Prostate gland (tissue), 2 donors: Measurements from ENCODE around the gene IGF1R. TPM values are rescaled to one million over a fixed set of nuclear protein-coding genes. Genes with fewer than 3 reads are reported as not detected.

Source experiments
- DNase-seq: peaks from one replicate; pipeline ENCODE4 v3.0.0-alpha.2; 2019; ENCODE audit warnings: low spot score
- H3K27ac ChIP-seq, 2 donors: fragments of 200-600 bp; sonication (generic); 2 replicates each; pipeline ENCODE4 v1.5.1; 2017 to 2019
- H3K27me3 ChIP-seq: fragments of 200-600 bp; sonication (generic); replicated peaks from 2 replicates; pipeline ENCODE4 v1.5.1; 2019; ENCODE audit not compliant: insufficient read depth
- H3K36me3 ChIP-seq, 2 donors: fragments of 200-600 bp; sonication (generic); 1 replicate in 1 of 2; 2 replicates in 1 of 2; pipeline versions ENCODE4 v1.5.1 to v1.8.1; 2017 to 2019
- H3K4me1 ChIP-seq: fragments of 200-600 bp; sonication (generic); replicated peaks from 2 replicates; pipeline ENCODE4 v1.5.1; 2019
- H3K4me3 ChIP-seq, 2 donors: fragments of 200-600 bp; sonication (generic); 2 replicates each; pipeline ENCODE4 v1.5.1; 2017 to 2019
- H3K9me3 ChIP-seq: fragments of 200-600 bp; sonication (generic); 2 replicates; pipeline ENCODE4 v1.5.1; 2017
- POLR2A ChIP-seq: fragments of 450-650 bp; IDR thresholded peaks from one replicate; pipeline ENCODE4 v1.6.1; 2016; ENCODE audit warnings: antibody characterized with exemption, mild to moderate bottlenecking
- POLR2AphosphoS5 ChIP-seq: sonication (generic); formaldehyde crosslinking; IDR thresholded peaks from one replicate; pipeline ENCODE4 v1.6.1; 2017; ENCODE audit warnings: antibody characterized with exemption
- WGBS: methylation state at CpG from one replicate; pipeline ENCODE4 v1.1.5; 2018; 5-methylcytosine and 5-hydroxymethylcytosine counted together
- intact Hi-C: fragments of 100-400 bp; cut with DNase I; formaldehyde crosslinking; loops from one replicate; pipeline ENCODE4 v1.14.2; 2022
- total RNA-seq, 2 donors: library from RNA; depleted of rRNA; stranded (reverse); fragments of >200 nt; gene quantifications; one replicate each; pipeline ENCODE4 v1.1.0, GENCODE V29; 2016
- TF ChIP-seq, protein P1 (sequence below), 4 experiments: fragments of 200-600 bp in 2 of 4; fragments of 450-650 bp in 2 of 4; sonication (generic) in 2 of 4; IDR thresholded peaks; 1 replicate in 3 of 4; 2 replicates in 1 of 4; pipeline ENCODE4 v1.5.1; 2016 to 2019; ENCODE audit warnings: antibody characterized with exemption in 4 of 4, mild to moderate bottlenecking in 2 of 4, moderate library complexity in 2 of 4

The IGF1R gene
- total RNA-seq, 2 donors from 2014 or later: 190 to 216 TPM

DNA sequence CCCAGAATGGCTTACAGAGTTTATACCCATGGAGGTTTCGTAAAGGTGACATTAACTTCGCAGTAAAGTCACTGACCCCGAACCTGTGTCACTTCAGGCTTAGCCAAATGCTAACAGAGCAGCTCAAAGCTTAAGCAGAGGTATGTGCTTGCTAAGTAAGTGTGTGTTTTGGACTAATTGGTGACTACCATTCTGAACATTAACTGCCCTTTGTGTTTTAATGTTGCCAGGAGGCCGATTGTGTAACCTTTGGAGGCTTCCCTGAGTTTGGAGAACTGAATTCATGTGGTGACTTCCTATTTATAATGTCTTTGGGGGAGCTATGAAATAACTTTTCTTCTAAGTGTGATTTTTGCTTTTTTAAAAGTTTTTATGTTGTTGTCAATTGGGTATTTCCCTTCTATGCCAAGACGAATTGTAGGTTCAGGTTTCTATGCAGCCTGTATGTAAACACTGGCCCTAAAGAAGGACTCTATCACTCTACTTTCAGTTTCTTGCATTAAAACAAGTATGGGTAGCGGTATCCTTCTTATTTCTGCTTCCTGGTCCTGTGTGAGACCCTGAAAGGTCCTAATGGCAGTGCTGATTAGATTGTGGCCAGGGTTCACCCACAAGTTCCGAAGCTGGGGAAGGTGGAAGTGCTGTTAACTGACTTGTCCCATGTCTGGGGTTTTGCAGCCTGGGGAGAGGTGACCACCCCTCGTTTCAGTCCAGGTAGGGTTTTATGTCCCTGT lies 86.3 kb downstream of the IGF1R start:
- H3K4me3 ChIP-seq: no peak overlapping the region
- intact Hi-C loops: no loop called here
- peaks cover 18% of the 10 kb centered on the region for H3K4me1 ChIP-seq
- TF ChIP-seq, protein P1, sequence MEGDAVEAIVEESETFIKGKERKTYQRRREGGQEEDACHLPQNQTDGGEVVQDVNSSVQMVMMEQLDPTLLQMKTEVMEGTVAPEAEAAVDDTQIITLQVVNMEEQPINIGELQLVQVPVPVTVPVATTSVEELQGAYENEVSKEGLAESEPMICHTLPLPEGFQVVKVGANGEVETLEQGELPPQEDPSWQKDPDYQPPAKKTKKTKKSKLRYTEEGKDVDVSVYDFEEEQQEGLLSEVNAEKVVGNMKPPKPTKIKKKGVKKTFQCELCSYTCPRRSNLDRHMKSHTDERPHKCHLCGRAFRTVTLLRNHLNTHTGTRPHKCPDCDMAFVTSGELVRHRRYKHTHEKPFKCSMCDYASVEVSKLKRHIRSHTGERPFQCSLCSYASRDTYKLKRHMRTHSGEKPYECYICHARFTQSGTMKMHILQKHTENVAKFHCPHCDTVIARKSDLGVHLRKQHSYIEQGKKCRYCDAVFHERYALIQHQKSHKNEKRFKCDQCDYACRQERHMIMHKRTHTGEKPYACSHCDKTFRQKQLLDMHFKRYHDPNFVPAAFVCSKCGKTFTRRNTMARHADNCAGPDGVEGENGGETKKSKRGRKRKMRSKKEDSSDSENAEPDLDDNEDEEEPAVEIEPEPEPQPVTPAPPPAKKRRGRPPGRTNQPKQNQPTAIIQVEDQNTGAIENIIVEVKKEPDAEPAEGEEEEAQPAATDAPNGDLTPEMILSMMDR (IDR thresholded peaks at IDR 0.05): no peak
- TF ChIP-seq POLR2AphosphoS5 (no peak), POLR2A (no peak)
- H3K9me3 ChIP-seq: no peaks in the 10 kb centered on the region
- H3K27ac ChIP-seq: no peak overlapping the region
- DNase-seq: no peak
- WGBS: 62% methylated on average over 8 of the region's 8 CpGs
- no peaks in the 10 kb centered on the region for H3K27me3 ChIP-seq
- H3K36me3 ChIP-seq: no peaks in the 10 kb centered on the region

DNA sequence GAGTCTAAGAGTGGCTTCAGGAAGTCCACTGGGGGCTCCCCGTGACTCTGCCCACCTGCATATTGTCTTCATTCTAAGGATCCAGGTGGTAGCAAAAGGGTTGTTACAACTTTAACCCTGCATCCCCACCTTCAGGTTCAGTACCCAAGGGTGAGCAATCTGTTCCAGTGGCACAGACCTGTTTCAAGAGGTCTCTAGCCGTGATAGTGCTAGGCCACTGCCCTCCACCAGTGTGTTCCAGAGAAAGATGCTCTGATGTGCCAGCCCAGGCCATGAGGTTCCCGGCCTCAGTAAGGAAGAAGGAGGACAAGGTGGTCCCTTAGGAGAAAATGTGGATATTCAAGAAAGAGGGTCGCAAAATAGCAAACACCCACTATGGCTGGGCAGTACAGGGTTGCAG lies 87.0 kb downstream of the IGF1R start:
- no peak for DNase-seq
- Histone ChIP-seq H3K27ac (no peak overlapping the region), H3K27me3 (no peaks in the 10 kb centered on the region), H3K4me1 (peaks cover 17% of the 10 kb centered on the region), H3K4me3 (no peak overlapping the region), H3K9me3 (no peaks in the 10 kb centered on the region), H3K36me3 (no peaks in the 10 kb centered on the region)
- intact Hi-C loops: no loop called here
- no peak for TF ChIP-seq POLR2AphosphoS5
- no peak for TF ChIP-seq POLR2A
- TF ChIP-seq, protein P1 (IDR thresholded peaks at IDR 0.05): no peak
- WGBS: 96% methylated on average over 4 of the region's 4 CpGs

DNA sequence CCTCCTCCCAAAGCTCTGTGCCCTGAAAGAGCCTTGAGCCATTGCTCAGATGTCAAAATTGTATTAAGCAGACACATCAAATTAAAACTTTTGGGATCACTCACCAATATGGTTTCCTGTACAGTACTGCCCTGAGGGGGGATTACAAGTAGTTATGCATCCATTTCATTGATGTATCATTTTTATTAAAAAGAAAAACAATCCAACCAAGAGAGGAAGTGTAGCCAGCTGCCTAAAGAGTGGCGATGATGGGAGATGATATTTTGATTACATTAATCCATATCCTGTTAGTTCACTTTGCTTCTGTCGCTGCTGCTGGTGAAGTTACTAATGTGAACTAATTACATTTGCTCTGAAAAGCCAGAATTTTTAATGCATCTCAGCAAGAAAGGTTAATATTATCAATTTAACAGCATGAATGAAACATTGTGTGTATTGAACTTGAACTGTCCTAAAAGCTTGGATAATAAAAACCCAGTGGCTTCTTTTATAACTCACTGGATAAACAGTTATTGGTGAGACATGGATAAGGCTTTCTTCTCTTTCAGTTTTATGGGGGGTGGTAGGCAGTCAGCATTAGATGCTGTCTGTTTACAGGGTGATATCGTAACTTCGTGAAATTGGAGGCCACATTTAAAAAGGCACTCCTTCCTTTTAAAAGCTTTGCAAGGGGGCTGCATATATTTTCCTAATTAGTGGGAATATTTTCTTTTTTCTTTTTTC lies 87.7 kb downstream of the IGF1R start:
- intact Hi-C loops: no loop called here
- peaks cover 17% of the 10 kb centered on the region for H3K4me1 ChIP-seq

DNA sequence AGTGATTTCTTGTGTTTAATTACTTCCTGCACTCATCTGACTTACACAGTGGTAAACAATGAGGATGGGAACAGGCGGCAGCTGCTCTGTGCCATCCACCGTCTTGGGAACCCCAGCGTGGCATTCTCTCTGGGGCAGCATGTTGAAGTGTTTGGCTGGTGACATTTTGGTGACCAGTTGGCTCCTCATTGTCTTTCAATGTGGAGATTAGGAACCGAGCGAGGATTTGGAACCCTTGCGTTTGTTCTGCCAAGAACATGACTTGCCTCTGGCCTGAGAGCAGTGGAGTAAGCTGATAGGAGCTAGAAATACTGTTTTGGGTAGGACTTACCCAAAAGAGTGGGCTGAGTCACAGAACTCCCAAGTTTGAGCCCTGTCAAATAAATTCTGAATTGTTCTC lies 88.8 kb downstream of the IGF1R start:
- Histone ChIP-seq H3K27me3 (no peaks in the 10 kb centered on the region), H3K4me3 (no peak overlapping the region), H3K27ac (no peak overlapping the region), H3K36me3 (no peaks in the 10 kb centered on the region), H3K4me1 (peaks cover 17% of the 10 kb centered on the region), H3K9me3 (no peaks in the 10 kb centered on the region)
- intact Hi-C loops: no loop called here
- TF ChIP-seq POLR2AphosphoS5: no peak
- TF ChIP-seq, protein P1 (IDR thresholded peaks at IDR 0.05): no peak
- TF ChIP-seq POLR2A: no peak
- DNase-seq: no peak
- 83% methylated on average over 6 of the region's 6 CpGs for WGBS

More for the DNA sequence above, 87.7 kb downstream of the IGF1R start:
- no peak for DNase-seq
- no peaks in the 10 kb centered on the region for H3K36me3 ChIP-seq
- no peak overlapping the region for H3K27ac ChIP-seq
- no peaks in the 10 kb centered on the region for H3K9me3 ChIP-seq
- WGBS: 47% methylated on average over 4 of the region's 4 CpGs
- TF ChIP-seq POLR2A: no peak
- TF ChIP-seq, protein P1 (IDR thresholded peaks at IDR 0.05): no peak
- TF ChIP-seq POLR2AphosphoS5: no peak
- H3K27me3 ChIP-seq: no peaks in the 10 kb centered on the region
- no peak overlapping the region for H3K4me3 ChIP-seq
